GM18867 (cell line): ENCODE data around the gene URB2.

Experiments used
- ATAC-seq: cut with Tn5 transposase; IDR thresholded peaks from one replicate; pipeline ENCODE4 v1.9.1; 2021; ENCODE audit warnings: mild to moderate bottlenecking, moderate library complexity; ENCODE audit not compliant: unreplicated experiment

URB2 gene

DNA sequence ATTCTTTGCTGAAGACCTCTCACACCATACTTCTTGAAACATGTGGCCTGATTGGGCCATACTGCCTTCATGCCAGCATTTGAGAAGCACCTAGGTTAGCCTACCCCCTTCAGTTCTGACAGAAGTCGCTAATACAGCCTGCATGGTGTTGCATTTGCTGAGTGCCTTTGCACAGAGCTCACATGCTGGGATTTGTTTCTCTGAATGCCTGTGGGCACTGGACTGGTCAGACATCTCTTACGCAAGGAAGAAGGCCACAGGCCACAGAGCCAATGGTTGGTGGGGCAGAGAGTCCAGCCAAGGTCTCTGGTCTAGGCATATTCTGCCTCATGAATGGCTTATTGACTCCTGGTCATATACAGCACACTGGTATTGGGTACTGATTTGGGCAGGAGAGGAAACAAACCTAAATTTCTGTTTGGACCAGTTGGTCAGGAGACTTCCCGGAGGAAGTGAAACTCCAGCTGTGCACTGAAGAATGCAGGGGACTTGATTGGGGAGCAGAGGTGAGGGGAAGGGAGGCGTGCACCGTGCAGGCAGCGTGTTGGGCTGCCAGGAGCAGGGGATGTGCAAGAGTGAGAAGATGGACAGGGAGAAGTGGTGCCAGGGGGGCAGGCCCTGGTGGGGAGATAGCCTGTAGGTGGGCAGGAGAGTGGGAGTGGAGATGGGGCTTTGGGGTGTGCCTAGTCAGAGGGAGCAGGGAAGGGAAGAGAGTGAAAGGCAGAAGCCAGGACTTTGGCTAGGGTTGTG lies 18.1 kb downstream of the URB2 start:
- ATAC-seq = no peak

DNA sequence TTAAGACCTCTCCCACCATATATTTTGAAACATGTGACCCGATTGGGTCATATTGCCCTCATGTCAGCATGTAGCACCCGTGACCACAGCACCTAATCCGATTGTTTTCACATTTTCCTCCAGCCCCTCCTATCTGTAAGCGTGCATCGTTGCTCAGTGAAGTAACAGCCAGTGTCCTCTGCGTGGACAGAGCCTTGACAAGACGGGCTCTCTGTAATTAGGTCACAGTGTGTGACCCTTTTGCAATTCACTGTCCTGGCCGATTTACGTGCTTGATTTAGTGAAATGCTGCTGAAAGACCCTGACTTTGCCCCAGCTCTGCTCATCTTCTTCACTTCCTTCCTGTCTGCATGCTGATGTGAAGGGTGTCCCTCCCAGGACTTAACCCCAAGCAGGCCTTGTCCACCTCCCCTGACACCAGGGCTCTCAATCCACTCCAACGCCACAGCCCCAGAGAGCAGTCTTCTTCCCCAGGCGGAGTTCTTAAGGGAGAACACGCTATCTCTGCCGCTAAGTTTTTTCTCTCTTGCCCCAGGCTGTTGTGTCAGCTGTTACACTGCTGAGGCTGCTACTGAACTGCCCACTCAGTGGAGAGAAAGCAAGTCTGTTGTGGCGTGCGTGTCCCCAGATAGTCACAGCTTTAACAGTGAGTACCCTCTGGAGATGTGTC lies 19.4 kb downstream of the URB2 start:
- no peak for ATAC-seq

DNA sequence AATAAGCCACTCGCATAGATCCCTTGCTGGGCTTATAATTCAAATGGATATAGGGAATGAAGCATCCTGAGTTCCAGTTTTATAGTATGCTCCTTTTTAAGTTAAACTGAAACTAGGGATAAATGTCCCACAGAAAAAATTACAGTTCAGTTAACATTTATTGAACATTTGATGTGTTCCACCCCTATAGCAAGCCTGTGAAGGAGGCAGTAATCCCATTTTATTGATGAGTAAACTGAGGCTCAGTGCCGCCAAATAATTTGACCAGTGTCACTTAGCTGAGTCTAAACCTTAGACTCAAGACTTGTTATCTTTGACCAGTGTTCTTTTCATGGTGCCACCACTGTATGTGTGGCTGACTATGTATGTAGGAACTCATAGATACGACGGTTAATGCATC lies 22.4 kb downstream of the URB2 start:
- no peak for ATAC-seq

DNA sequence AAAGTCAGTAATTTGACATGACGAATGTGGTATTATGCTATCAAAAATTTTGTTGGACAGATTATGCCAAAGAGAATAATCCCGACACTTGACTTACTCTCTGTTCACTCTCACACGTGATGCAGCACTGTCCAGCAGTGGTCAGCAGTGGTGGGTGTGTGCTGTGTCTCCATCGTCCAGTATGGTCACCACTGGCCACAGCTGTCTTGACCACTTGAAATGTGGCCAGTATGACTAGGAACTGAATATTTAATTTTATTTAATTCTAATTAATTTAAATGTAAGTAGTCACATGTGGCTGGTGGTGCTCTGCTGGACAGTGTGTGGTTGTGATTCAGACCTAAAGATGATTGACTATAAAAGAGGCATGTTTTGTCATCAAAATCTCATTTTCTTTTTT lies 24.0 kb downstream of the URB2 start:
- no peak for ATAC-seq

DNA sequence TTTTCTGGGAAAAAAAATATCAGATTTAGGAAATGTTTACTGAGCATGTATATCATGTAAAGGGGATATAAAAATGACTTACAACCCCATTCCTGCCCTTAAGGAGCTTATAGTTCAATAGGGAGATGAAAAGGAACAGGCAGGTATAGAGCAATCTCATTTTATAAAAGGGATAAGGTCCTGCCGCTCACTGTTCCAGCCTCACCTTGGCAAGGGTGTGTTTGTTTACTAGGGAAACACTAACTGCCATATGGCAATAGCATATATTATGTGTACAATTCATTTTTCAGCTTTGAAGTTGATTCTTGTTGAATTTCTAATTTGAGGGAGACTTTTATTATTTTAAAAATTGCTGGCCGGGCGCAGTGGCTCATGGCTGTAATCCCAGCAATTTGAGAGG lies 25.5 kb downstream of the URB2 start:
- ATAC-seq = no peak

DNA sequence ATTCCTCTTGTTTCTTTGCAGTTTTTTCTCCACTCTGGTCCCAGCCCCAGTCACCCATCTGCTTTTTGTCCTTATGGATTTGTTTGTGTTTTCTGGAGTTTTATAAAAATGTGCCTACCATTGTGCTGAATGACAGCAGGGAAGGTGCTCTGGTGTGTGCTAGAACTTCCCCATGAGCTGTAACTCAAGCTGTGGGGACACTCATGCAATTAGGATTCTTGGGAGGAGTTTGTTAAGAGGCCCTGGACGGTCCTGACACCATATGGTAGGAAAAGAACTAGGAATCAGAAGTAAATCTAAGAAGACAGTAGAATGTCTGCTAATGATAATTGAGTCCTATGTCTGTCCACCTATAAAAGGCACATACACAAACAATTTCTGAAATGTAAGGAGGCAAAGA lies 27.4 kb downstream of the URB2 start:
- no peak for ATAC-seq

DNA sequence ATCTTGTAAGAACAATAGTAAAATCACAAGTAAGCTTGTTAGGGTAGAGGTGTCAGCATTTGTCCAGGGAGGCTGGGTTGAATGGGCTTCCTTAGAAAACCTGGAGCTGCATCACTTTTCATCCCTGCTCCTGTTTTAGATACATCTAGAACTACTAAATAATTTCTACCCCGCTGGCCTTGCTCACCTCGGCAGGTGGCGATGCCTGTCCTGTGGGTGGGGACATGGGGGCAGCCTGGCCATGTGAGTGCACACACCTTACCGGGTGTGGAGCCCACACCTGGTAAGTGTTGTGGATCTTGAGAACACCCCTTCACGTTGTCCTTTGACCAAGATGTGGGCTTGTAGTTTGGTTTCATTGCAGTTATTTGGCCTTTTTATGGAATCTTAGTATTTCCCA lies 29.7 kb downstream of the URB2 start:
- no peak for ATAC-seq

- ATAC-seq = peak; percentile 67
Observed at GRCh38 chr1:229657993-229658755, 32.1 kb downstream of the URB2 start.

DNA sequence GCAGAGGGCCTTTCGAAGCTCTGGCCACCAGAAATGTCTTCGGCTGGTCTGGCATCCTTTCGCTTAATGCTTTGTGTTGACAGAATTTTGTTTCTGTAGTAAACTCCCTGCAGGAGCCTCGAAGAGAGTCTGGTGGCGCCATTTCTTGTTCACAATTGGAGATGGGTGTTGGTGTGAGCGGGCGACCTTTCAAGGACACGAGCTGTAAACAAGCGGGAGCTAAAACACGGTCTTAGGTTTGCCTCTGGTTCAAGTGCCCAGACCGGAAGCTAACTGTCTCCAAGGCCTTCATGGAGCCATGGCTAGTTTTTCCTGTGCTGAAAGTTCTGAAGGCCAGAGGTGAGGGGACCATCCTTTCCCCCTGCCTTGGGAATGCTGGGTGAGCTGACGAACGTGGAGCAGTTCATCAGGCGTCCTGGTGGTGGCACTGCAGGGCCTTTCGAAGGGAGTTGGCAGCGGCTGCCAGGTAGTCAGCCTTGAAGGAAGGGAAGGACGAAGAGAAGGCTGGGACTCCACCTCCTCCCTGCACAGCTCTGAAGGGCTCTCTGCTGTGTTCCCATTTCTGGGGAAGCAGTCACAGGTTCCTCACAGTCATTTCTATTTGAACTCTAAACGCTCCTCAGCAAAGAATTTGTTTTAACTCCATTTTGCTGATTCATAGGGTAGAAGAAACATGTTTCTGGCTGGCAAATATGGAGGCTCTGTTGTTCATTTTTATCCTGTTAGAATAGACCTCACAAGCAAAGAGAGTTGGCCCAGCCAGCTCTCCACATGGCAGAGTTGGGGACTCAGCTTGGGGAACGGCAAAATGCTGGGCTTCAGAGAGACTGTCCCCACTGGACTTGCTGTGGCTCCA lies 35.2 kb downstream of the URB2 start:
- ATAC-seq = peak; percentile 66

DNA sequence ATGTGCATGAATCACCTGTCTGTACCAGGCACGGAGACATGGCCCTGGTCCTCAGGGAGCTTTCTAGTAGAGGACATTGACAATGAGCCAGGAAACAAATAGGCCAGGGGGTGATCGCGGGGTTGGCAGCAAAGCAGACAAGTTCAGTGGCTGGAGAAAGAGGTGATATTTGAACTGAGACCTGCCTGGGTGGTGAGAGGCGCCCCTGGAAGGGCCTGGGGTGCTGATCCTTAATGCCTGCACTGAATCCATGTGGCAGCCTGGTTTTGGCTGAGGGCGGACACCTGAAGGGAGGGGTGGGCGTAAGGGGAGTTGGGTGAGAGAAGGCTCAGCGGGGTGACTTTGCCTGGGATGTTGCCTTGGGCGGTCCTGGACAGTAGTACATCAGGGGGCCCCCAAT lies 35.9 kb downstream of the URB2 start:
- ATAC-seq = no peak

DNA sequence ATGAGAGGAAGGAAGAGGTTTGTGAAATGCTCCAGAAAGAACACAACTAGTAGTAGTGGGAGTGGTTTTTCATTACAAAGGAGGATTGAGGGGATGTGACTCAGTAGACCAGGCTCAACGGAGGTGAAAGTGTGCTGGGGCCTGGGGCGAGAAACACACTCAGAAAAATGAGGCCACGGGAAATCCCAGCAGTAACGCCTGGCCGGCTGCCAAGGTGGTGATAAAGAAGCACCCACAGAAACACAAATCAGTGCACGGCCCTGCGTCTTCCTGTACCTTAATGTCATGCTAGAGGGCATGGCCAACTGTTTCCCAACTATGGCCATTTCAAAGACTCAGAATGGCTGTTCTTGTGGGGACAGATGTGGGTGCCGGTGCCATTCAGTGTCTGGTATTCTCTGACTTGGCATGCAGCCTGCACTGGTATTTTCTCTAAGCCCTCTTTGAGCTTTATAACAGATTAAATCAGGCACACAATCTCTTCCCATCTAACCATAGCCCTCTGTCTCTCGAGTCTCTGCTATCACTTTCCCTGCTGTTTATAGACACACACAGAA lies 38.2 kb downstream of the URB2 start:
- ATAC-seq = peak; percentile 47

GRCh38 chr1:229665912-229666558 lies 40.0 kb downstream of the URB2 start:
- no peak for ATAC-seq

DNA sequence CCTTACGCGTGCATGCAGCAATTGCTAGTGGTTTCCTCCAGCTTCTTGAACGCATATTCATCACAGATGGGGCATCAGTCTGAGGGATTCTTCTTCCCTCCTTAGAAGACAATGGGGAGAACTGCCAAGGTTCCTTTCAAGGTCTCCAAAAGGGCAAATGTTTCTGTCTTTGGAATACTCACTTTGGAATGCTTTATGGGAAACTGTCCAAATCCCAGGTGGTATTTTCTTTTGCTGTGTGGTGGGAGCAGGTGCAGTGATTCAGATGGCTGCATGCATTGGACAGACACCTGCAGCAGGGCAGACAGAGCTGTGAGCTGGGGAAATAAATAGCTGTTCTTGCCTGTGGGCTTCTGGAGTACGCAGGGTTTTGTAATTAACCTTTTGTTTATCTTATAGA lies 40.5 kb downstream of the URB2 start:
- no peak for ATAC-seq

DNA sequence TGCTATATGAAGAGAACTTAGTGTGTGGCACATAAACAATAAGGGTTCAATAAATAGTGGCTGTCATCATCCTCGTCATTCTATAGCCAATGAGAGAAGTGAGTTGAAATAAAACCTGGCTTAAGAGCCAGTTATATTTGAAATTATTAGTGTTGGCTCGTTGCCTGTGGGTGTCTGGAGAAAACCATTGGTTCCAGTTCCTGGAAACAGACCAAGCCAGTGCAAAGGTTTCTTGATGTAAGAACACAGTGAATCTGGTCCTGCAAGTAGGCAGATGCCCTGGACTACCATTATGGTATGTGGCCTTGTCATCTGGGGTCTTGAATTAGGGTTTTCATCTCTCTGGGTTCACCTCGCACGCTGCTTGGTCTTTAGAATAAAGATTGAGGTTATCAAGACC lies 43.3 kb downstream of the URB2 start:
- ATAC-seq = no peak

GRCh38 chr1:229671310-229671709 lies 45.3 kb downstream of the URB2 start:
- no peak for ATAC-seq

DNA sequence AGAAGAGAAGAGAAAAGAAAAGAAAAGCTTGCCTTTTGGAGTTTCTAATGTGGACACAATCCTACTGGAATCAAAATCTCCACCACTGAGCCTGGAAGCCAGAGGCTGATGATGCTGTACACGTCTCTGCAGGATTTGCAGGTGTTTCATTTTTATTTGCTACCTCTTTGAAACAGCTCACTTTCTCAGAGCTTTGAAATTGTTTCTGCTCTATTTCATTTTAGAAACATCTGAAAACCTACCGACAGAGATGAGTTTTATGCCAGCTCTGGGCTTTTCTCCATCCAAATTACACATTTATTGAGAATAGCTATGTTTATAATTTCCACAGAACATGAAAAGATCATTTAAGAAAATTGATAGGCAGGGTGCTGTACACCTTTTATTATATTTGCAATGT lies 46.2 kb downstream of the URB2 start:
- ATAC-seq = no peak

- no peak for ATAC-seq
Observed at GRCh38 chr1:229674042-229674441, 48.0 kb downstream of the URB2 start.

DNA sequence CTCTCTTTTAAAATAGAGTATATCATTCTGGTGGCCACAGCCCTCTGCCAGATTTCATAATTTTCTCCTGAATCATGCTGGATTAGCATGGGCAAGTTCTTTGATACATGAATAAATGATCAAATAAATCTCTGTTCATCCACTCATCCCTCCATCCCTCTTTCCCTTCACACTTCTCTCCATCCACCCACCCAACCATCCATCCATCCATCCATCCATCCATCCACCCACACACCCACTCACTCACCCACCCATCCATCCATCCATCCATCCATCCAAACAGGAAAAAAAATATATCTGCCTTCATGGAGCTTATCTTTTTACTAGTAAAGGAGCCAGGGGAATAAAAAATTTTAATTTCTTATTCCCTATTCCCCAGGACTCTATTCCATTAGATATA lies 49.3 kb downstream of the URB2 start:
- ATAC-seq = no peak

- no peak for ATAC-seq
Observed at GRCh38 chr1:229685149-229685548, 59.1 kb downstream of the URB2 start.

- ATAC-seq = no peak
Observed at GRCh38 chr1:229689273-229689672, 63.2 kb downstream of the URB2 start.
